Mammary epithelial cell (primary cell): ENCODE results near the gene FKBP5.

Source experiments
- EZH2 ChIP-seq: IDR thresholded peaks from 2 replicates; pipeline ENCODE4 v1.6.1; 2012; ENCODE audit warnings: low read length, inconsistent platforms, borderline replicate concordance
- TF ChIP-seq, protein P1 (sequence below), 2 donors: IDR thresholded peaks in 1 of 2; conservative IDR thresholded peaks in 1 of 2; 2 replicates each; pipeline ENCODE4 v1.5.1; 2011 to 2012; ENCODE audit warnings: inconsistent platforms in 2 of 2, low read length in 2 of 2, mild to moderate bottlenecking in 2 of 2, control low read depth in 1 of 2, low read depth in 1 of 2; ENCODE audit not compliant: insufficient read depth in 1 of 2; ENCODE audit errors: extremely low read depth in 1 of 2

- TF ChIP-seq, protein P1, sequence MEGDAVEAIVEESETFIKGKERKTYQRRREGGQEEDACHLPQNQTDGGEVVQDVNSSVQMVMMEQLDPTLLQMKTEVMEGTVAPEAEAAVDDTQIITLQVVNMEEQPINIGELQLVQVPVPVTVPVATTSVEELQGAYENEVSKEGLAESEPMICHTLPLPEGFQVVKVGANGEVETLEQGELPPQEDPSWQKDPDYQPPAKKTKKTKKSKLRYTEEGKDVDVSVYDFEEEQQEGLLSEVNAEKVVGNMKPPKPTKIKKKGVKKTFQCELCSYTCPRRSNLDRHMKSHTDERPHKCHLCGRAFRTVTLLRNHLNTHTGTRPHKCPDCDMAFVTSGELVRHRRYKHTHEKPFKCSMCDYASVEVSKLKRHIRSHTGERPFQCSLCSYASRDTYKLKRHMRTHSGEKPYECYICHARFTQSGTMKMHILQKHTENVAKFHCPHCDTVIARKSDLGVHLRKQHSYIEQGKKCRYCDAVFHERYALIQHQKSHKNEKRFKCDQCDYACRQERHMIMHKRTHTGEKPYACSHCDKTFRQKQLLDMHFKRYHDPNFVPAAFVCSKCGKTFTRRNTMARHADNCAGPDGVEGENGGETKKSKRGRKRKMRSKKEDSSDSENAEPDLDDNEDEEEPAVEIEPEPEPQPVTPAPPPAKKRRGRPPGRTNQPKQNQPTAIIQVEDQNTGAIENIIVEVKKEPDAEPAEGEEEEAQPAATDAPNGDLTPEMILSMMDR (conservative IDR thresholded peaks at IDR 0.05 in 1 of 2, IDR thresholded peaks at IDR 0.05 in 1 of 2; ENCODE audit: extremely low read depth in 1 of 2, insufficient read depth in 1 of 2, low read depth in 1 of 2, low read length in 2 of 2) = no peak
- no peak for TF ChIP-seq EZH2
These were observed 42.2 kb upstream of the FKBP5 start for GRCh38 chr6:35730745-35731413.
